GM18873 (cell line): Measurements from ENCODE around the gene LONRF2.
"Not testable (repeated sequence)": the region's sequence is repeated elsewhere in the genome, so short reads cannot be mapped to it uniquely, and the experiment has no call there.

Experiments
- ATAC-seq: cut with Tn5 transposase; IDR thresholded peaks from one replicate; pipeline ENCODE4 v1.9.1; 2021; ENCODE audit warnings: mild to moderate bottlenecking, moderate library complexity, moderate number of reproducible peaks; ENCODE audit not compliant: unreplicated experiment, low FRiP score

Gene LONRF2

DNA sequence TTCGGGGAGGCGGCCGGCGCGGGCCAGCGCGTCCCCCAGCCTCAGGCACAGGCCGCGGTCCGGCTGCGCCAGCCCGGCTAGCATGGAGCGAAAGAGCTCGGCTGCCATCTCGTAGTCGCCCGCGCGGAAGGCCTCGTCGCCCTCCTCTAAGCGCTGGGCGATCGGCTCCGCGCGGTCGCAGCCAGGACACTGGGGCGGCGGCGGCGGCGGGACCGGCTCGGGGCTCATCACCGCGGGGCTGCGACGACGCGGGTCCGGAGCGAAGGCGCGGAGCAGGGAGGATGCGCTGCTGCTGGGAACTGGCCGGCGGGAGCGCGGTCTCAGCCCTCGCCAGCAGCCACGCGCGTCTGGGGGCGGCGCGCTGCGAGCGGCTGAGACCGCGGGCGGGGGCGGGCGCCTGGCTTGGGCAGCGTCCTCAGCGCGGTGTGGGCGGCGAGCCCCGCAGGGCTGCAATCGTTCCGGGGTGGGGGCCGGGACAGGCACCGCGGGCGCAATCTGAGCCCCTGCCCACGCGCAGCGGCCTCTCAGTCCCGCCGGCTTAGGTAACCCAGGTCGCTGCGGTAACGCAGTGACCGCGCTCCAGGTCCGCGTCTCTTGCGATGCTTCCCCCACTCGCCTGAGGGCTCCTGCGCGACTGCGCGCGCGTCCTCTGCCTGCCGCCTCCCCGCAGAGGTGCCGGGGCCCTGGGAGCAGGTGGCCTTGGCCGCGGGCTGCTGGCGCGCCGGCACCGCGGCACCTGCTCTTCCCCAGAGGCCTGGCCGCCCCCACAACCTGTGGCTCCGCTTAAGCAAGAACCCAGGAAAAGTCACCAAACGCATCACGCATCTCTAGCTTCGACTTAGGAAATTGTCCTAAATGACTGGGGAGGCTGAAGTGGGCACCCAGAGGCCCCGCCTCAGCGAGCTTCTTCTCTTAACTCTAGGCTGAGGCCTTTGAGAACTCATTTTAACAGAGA is at the start of gene LONRF2:
LONRF2 (minus strand) TSS at position 636 of the 955 bp plus-strand sequence; CDS start at position 228, 408 bp downstream.
- ATAC-seq, result no peak

- ATAC-seq, result no peak
These were observed 44.9 kb upstream of the LONRF2 start for GRCh38 chr2:100367163-100367562.

DNA sequence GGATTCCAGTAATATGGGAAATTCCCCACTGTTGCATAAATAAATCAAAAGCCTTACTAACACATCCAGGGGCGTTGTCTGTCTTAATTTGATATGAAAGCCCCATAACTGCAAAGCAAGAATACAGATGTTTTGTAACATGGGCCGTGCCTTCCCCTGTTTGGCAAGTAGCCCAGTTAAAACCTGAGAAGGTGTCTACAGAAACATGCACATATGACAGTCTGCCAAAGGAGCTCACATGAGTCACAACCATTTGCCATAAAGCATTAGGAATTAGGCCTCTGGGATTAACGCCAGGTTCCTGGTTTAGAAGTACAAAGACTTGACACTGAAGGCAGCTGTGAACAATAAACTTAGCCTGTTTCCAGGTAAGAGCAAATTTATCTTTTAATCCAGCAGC is 43.1 kb upstream of the LONRF2 start:
- ATAC-seq, result no peak

- not testable (repeated sequence) for ATAC-seq
These were observed 40.0 kb upstream of the LONRF2 start for GRCh38 chr2:100362269-100362668.

GRCh38 chr2:100359576-100359975 is 37.3 kb upstream of the LONRF2 start:
- ATAC-seq, result no peak

DNA sequence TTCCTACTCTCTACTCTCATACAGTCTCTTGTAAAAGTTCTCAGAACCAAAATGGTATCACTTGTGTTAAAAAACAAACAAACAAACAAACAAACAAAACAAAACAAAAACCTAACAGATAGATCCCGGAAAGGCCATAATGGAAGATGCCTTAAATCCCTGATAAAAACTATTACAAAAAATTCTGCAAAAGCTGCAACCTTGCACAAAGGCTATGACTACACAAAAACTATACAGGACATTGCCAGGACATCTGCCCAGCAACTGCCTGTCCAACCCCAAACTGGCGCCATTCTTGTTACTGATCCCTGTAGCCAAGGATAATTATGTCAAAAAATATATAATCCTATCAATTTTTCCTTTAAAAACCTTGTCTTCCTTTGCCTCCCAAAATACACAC is 36.3 kb upstream of the LONRF2 start:
- ATAC-seq, result no peak

DNA sequence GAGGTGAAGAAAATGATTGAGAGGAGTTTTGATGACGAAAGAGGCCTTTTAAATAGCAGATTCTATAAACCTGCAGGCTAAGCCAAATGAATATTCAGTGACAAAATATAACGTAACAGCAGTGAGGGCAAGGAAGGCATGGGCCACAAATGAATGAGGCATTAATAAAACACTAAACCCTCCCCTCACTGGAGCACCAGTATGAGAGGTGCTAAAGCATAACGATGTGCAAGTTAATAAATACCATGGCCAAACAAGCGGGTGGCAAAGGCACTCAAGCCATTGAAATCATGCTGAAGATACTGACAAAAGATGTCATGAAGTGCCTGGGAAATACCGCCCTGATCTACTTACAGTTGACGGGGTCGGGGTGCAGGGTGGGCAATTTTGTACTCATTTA is 30.2 kb upstream of the LONRF2 start:
- no peak for ATAC-seq

DNA sequence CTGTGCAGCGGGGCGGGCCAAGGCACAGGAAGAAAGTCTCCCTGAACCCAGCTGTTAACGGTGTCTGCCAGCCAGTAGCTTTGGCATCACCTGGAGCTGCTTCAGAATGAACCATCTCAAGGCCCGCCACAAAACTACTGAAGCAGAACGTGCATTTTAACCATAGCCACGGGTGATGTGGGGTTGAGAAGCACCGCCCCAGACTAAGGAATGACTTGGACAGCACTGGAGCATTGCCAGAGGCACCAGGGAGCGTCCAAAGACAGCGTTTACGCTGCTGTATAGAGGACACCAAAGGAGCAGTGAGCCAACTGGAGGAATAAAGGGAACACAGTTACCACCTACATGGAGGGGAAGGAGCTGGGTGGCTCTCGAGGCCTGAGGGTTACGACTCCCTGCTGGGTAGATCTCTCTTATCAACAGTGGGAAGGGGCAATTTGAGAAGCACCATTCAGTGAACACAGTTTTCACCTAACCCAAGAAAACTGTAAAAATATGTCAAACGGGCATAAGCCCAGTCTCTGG is 28.4 kb upstream of the LONRF2 start:
- no peak for ATAC-seq

- ATAC-seq, result not testable (repeated sequence)
These were observed 22.8 kb upstream of the LONRF2 start for GRCh38 chr2:100345144-100345543.

DNA sequence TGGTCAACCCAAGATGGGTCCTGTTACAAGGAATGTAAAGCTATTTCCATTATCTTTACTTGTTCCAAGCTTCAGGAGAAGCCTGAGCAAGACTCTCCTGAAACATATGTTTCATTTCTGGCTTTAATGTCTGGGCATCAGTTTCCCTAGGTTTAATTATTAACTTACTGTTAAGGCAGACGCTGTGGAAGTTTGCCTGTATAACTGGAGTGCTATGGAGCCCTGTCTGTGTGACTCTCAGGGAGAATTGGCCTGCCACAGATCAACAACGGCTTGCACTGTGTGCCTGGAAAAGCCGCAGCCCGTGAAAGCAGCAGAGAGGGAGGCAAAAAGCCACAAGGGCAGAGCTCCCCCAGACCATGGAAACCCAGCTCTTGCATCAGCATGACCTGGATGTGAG is 22.1 kb upstream of the LONRF2 start:
- no peak for ATAC-seq

DNA sequence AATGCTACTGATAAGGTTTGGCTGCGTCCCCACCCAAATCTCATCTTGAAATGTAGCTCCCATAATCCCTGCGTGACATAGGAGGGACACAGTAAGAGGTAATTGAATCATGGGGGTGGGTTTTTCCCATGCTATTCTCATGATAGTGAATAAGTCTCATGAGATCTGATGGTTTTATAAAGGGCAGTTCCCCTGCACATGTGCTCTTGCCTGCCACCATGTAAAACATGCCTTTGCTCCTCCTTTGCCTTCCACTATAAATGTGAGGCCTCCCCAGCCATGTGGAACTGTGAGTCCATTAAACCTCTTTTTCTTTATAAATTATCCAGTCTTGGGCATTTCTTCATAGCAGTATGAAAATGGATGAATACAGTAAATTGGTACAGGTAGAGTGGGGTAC is 20.2 kb upstream of the LONRF2 start:
- not testable (repeated sequence) for ATAC-seq

GRCh38 chr2:100339823-100340222 is 17.5 kb upstream of the LONRF2 start:
- no peak for ATAC-seq

GRCh38 chr2:100334929-100335328 is 12.6 kb upstream of the LONRF2 start:
- no peak for ATAC-seq

GRCh38 chr2:100327742-100328141 is 5.4 kb upstream of the LONRF2 start:
- no peak for ATAC-seq

- no peak for ATAC-seq
These were observed 979 bp downstream of the LONRF2 start for GRCh38 chr2:100321179-100321865.

DNA sequence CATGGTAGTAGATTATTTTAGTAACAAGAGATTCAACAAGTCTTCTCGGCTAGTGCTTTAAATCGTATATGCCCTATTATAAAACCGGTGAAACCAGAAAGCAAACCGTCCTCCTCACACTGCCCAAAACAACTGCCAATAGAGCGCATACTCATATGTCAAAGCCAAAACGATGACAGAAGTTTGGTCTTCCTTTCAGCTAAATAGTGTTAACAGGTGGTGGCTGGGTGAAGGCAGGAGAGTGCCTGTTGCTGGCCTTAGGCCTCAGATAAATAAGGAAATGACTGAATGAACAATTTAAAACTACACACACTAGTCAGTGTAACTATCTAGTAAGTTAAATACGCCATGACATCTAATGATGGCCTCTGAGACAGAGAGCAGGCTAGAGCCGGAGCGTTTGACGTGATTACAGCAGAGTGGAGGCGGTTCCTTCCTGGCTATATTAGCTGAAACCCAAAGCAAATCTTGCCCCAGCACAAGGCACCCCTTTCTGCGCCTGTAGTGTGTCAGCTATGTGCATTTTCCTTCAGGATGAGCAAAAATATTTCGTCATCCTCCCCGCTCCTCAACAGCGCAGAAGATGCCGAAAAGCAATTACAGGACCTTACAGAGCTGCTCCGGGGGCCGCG is 1.6 kb downstream of the LONRF2 start:
- no peak for ATAC-seq

GRCh38 chr2:100317634-100318033 is 4.7 kb downstream of the LONRF2 start:
- no peak for ATAC-seq

DNA sequence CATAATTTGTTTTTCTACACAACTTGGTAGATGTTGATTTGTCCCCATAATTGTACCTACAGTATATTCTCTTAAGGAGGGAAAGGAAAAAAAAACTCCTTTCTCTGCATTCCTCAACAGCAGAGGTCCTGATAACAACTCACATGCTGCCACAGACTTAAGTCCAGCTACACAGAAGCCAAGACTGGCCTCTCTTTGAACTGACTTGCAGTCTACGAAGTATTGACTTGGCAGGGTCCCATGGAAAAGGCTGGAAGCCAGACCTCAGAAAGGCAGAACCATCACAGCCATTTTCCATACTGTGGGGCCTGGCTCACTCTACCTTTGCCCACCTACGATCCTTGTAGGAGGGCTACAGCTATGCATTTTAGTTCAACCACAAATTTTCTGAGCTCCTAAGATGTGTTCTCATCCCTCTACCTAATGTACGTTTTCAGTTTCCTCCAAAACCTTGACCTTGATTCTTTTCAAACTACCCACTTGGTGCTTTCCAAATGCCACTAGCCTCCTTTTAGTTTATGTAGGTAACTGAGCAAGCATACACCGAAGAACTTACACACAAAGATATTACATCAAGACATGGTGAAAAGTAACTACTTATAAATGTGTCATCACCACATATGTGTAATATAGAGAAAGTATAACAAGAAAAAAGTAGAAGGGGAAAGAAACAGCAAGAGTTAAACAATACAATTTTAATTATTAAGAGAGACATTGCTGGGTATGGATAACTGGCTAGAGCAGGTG is 12.2 kb downstream of the LONRF2 start:
- ATAC-seq, result no peak

GRCh38 chr2:100309311-100309710 is 13.0 kb downstream of the LONRF2 start:
- ATAC-seq, result no peak

GRCh38 chr2:100303744-100304143 is 18.6 kb downstream of the LONRF2 start:
- no peak for ATAC-seq
